ENCODE data around the gene CDC42.

CDC42 gene

GRCh38 chr1:22118291-22118992 is 65.9 kb downstream of the CDC42 start:
- TF ChIP-seq, protein P1, sequence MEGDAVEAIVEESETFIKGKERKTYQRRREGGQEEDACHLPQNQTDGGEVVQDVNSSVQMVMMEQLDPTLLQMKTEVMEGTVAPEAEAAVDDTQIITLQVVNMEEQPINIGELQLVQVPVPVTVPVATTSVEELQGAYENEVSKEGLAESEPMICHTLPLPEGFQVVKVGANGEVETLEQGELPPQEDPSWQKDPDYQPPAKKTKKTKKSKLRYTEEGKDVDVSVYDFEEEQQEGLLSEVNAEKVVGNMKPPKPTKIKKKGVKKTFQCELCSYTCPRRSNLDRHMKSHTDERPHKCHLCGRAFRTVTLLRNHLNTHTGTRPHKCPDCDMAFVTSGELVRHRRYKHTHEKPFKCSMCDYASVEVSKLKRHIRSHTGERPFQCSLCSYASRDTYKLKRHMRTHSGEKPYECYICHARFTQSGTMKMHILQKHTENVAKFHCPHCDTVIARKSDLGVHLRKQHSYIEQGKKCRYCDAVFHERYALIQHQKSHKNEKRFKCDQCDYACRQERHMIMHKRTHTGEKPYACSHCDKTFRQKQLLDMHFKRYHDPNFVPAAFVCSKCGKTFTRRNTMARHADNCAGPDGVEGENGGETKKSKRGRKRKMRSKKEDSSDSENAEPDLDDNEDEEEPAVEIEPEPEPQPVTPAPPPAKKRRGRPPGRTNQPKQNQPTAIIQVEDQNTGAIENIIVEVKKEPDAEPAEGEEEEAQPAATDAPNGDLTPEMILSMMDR (IDR thresholded peaks at IDR 0.05; ENCODE audit: low read depth, low read length) = no peak
- TF ChIP-seq EZH2phosphoT487 (IDR thresholded peaks at IDR 0.05; ENCODE audit: low read depth) = no peak
- peaks cover 64% of the 10 kb centered on the region for H4K20me1 ChIP-seq (ENCODE audit: insufficient read depth, low read length)
- H3K9ac ChIP-seq (ENCODE audit: low read length) = no peak overlapping the region
- peaks cover 54% of the 10 kb centered on the region for H3K4me1 ChIP-seq (ENCODE audit: low read length)
- H3K4me2 ChIP-seq (ENCODE audit: low read length) = peak overlapping the region; percentile 15; the same call in 1 of the 2 replicates
- no peaks in the 10 kb centered on the region for H3K79me2 ChIP-seq (ENCODE audit: low read length)
- no peak overlapping the region for H2AFZ ChIP-seq (ENCODE audit: low read depth, low read length)
- H3K9me3 ChIP-seq (ENCODE audit: insufficient read depth, low read length) = no peaks in the 10 kb centered on the region
- H3K27ac ChIP-seq (ENCODE audit: low read length) = peak overlapping the region; percentile 40
- no peaks in the 10 kb centered on the region for H3K27me3 ChIP-seq (ENCODE audit: low read depth, low read length)
- peaks cover 9% of the 10 kb centered on the region for H3K36me3 ChIP-seq (replicated peaks; ENCODE audit: low read depth, low read length)
- no peak overlapping the region for H3K4me3 ChIP-seq (ENCODE audit: low read length)

DNA sequence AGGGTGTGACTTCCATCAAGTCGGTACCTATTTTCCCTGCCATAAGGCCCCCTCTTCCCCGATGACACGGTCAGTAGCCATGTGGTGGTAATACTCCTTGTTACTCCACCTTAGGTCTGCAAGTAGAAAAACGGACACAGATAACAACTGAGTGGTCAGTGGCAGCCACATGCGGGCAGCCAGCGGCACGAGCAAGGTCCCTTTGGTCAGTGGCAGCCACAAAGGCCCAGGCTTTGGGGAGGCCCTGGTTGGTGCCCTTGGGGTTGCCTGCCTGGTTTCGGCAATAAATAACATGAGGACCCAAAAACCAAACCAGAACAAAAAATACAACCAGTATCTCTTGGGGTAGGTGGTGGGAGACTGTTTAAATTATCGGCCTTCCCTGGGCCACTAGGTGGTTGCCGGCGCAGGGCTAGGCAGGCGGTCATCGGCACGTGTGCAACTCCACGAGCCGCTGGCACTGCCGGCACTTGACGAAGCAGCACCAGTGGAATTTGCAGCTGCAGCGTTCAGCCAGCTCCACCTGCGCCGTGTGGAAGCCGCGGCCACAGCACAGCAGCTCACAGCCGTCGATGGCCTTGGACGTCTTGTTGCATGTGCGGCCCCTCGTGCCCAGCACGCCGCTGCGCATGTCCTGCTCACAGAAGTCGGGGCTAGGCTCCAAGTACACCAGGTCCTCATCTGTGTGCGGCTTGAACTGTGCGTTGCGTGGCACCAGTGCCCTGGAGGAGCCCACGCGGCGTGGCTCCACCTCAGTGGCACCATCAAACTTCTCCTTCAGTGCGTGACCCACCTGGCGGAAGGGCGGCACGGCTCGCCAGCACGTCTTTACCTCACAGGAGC is 67.3 kb downstream of the CDC42 start:
- Histone ChIP-seq H3K9me3 (ENCODE audit: insufficient read depth, low read length) (no peaks in the 10 kb centered on the region), H3K27ac (ENCODE audit: low read length) (no peak overlapping the region), H3K4me2 (ENCODE audit: low read length) (no peak overlapping the region), H3K36me3 (replicated peaks; ENCODE audit: low read depth, low read length) (peaks cover 9% of the 10 kb centered on the region), H3K9ac (ENCODE audit: low read length) (no peak overlapping the region), H3K4me1 (ENCODE audit: low read length) (peaks cover 48% of the 10 kb centered on the region), H4K20me1 (ENCODE audit: insufficient read depth, low read length) (peaks cover 55% of the 10 kb centered on the region), H3K79me2 (ENCODE audit: low read length) (no peaks in the 10 kb centered on the region), H3K27me3 (ENCODE audit: low read depth, low read length) (no peaks in the 10 kb centered on the region), H2AFZ (ENCODE audit: low read depth, low read length) (no peak overlapping the region), H3K4me3 (ENCODE audit: low read length) (no peak overlapping the region)
- TF ChIP-seq EZH2phosphoT487 (IDR thresholded peaks at IDR 0.05; ENCODE audit: low read depth) = no peak
- TF ChIP-seq, protein P1 (IDR thresholded peaks at IDR 0.05; ENCODE audit: low read depth, low read length) = no peak

DNA sequence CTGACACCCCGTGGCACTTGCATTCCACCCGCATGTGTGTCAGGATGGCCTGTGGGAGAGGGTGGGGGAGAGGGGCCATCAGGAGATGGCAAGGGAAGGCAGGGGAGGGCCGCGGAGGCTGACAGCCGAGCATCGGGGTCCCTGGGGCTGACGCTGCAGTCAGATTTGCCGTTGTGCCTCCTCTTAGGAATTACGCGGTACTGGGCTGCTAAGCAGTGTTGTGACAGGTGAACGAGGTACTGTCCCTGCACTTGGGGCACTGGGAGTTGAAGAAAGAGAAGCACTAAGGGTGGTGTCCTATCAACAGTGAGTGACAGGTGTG is 67.9 kb downstream of the CDC42 start:
- Histone ChIP-seq H3K36me3 (replicated peaks; ENCODE audit: low read depth, low read length) (peaks cover 9% of the 10 kb centered on the region), H3K27ac (ENCODE audit: low read length) (no peak overlapping the region), H3K4me2 (ENCODE audit: low read length) (no peak overlapping the region), H3K4me3 (ENCODE audit: low read length) (no peak overlapping the region), H3K27me3 (ENCODE audit: low read depth, low read length) (no peaks in the 10 kb centered on the region), H3K79me2 (ENCODE audit: low read length) (no peaks in the 10 kb centered on the region), H2AFZ (ENCODE audit: low read depth, low read length) (no peak overlapping the region), H3K9ac (ENCODE audit: low read length) (no peak overlapping the region), H3K4me1 (ENCODE audit: low read length) (peaks cover 42% of the 10 kb centered on the region), H4K20me1 (ENCODE audit: insufficient read depth, low read length) (peaks cover 49% of the 10 kb centered on the region), H3K9me3 (ENCODE audit: insufficient read depth, low read length) (no peaks in the 10 kb centered on the region)
- no peak for TF ChIP-seq EZH2phosphoT487 (IDR thresholded peaks at IDR 0.05; ENCODE audit: low read depth)
- TF ChIP-seq, protein P1 (IDR thresholded peaks at IDR 0.05; ENCODE audit: low read depth, low read length) = no peak

DNA sequence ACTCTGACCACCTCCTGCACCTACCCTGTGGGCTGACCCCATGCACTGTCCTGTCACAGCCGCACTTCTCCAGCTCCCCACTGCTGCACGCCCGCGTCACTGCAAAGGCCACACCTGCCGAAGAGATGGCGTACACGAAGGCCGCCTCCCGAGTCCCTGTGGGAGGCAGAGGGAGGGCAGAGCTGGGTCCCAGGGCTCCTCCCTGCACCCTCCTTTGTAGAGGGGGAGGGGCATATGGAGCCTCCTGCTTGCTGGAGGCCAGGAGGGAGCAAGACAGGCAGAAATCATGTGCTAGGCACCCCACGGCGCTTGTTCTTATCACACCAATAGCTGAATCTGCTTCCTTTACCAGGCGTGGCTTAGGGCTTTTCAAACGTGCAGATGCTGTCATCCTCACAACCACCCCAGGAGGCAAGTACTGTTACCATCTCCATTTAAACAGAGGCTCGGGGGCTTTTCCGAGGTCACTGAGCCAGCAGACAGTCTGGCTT is 69.0 kb downstream of the CDC42 start:
- Histone ChIP-seq H3K4me2 (ENCODE audit: low read length) (no peak overlapping the region), H3K79me2 (ENCODE audit: low read length) (no peaks in the 10 kb centered on the region), H3K27me3 (ENCODE audit: low read depth, low read length) (no peaks in the 10 kb centered on the region), H3K4me1 (ENCODE audit: low read length) (peaks cover 31% of the 10 kb centered on the region), H2AFZ (ENCODE audit: low read depth, low read length) (no peak overlapping the region), H3K27ac (ENCODE audit: low read length) (no peak overlapping the region), H3K36me3 (replicated peaks; ENCODE audit: low read depth, low read length) (peaks cover 11% of the 10 kb centered on the region), H4K20me1 (ENCODE audit: insufficient read depth, low read length) (peaks cover 39% of the 10 kb centered on the region), H3K4me3 (ENCODE audit: low read length) (no peak overlapping the region), H3K9ac (ENCODE audit: low read length) (no peak overlapping the region), H3K9me3 (ENCODE audit: insufficient read depth, low read length) (no peaks in the 10 kb centered on the region)
- TF ChIP-seq, protein P1 (IDR thresholded peaks at IDR 0.05; ENCODE audit: low read depth, low read length) = no peak
- TF ChIP-seq EZH2phosphoT487 (IDR thresholded peaks at IDR 0.05; ENCODE audit: low read depth) = no peak

Data from OCI-LY3 (cell line).